ENCODE results near the gene CLTRN.

Gene CLTRN

DNA sequence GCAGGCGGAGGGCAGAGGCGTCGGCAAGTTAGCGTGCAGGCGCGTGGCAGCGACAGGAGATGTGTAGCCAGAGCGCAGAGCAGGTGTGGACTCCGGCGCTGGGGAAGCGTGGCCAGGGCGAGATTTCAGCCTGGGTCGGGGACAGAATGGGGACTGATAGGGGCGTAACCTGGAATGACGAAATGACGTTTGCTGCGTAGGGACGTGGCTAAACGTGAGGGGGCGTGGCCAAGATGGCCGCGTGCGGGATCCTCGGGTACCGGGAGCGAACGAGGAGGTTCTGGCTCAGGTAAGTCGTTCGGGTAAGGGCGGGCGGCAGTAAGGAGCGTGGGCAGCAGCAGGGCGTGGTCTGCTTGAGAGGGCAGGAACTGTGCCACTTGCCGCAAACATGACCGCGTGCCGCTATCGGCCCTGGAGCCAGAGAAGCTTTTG lies 10.9 kb upstream of the CLTRN start (continued):
- TF ChIP-seq ZNF664 (tag by site-specific recombination; IDR thresholded peaks at IDR 0.05) = no peak
- no peak for TF ChIP-seq TSHZ1 (tag by site-specific recombination; IDR thresholded peaks at IDR 0.05; ENCODE audit: borderline replicate concordance)
- TF ChIP-seq HOXD13 (CRISPR knock-in tag; IDR thresholded peaks at IDR 0.05; ENCODE audit: borderline replicate concordance) = no peak
- TF ChIP-seq ZNF16 (tag by site-specific recombination; IDR thresholded peaks at IDR 0.05; ENCODE audit: low read depth) = no peak
- TF ChIP-seq, protein P1, sequence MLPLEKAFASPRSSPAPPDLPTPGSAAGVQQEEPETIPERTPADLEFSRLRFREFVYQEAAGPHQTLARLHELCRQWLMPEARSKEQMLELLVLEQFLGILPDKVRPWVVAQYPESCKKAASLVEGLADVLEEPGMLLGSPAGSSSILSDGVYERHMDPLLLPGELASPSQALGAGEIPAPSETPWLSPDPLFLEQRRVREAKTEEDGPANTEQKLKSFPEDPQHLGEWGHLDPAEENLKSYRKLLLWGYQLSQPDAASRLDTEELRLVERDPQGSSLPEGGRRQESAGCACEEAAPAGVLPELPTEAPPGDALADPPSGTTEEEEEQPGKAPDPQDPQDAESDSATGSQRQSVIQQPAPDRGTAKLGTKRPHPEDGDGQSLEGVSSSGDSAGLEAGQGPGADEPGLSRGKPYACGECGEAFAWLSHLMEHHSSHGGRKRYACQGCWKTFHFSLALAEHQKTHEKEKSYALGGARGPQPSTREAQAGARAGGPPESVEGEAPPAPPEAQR (tag by site-specific recombination; IDR thresholded peaks at IDR 0.05) = no peak
- TF ChIP-seq, protein P2, sequence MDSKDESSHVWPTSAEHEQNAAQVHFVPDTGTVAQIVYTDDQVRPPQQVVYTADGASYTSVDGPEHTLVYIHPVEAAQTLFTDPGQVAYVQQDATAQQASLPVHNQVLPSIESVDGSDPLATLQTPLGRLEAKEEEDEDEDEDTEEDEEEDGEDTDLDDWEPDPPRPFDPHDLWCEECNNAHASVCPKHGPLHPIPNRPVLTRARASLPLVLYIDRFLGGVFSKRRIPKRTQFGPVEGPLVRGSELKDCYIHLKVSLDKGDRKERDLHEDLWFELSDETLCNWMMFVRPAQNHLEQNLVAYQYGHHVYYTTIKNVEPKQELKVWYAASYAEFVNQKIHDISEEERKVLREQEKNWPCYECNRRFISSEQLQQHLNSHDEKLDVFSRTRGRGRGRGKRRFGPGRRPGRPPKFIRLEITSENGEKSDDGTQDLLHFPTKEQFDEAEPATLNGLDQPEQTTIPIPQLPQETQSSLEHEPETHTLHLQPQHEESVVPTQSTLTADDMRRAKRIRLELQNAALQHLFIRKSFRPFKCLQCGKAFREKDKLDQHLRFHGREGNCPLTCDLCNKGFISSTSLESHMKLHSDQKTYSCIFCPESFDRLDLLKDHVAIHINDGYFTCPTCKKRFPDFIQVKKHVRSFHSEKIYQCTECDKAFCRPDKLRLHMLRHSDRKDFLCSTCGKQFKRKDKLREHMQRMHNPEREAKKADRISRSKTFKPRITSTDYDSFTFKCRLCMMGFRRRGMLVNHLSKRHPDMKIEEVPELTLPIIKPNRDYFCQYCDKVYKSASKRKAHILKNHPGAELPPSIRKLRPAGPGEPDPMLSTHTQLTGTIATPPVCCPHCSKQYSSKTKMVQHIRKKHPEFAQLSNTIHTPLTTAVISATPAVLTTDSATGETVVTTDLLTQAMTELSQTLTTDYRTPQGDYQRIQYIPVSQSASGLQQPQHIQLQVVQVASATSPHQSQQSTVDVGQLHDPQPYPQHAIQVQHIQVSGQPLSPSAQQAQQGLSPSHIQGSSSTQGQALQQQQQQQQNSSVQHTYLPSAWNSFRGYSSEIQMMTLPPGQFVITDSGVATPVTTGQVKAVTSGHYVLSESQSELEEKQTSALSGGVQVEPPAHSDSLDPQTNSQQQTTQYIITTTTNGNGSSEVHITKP (tag by site-specific recombination; IDR thresholded peaks at IDR 0.05) = peak; percentile 10; the same call in 1 of the 2 replicates
- TF ChIP-seq, protein P3, sequence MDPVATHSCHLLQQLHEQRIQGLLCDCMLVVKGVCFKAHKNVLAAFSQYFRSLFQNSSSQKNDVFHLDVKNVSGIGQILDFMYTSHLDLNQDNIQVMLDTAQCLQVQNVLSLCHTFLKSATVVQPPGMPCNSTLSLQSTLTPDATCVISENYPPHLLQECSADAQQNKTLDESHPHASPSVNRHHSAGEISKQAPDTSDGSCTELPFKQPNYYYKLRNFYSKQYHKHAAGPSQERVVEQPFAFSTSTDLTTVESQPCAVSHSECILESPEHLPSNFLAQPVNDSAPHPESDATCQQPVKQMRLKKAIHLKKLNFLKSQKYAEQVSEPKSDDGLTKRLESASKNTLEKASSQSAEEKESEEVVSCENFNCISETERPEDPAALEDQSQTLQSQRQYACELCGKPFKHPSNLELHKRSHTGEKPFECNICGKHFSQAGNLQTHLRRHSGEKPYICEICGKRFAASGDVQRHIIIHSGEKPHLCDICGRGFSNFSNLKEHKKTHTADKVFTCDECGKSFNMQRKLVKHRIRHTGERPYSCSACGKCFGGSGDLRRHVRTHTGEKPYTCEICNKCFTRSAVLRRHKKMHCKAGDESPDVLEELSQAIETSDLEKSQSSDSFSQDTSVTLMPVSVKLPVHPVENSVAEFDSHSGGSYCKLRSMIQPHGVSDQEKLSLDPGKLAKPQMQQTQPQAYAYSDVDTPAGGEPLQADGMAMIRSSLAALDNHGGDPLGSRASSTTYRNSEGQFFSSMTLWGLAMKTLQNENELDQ (tag by site-specific recombination; IDR thresholded peaks at IDR 0.05; ENCODE audit: low read depth) = no peak
- no peak for TF ChIP-seq ZNF221 (tag by site-specific recombination; IDR thresholded peaks at IDR 0.05; ENCODE audit: borderline replicate concordance)
- peak; percentile 99 for TF ChIP-seq KLF8 (tag by site-specific recombination; IDR thresholded peaks at IDR 0.05)
- peak; percentile 58 for TF ChIP-seq ZBTB26 (tag by site-specific recombination; optimal IDR thresholded peaks at IDR 0.05)
- TF ChIP-seq ZXDB (tag by site-specific recombination; IDR thresholded peaks at IDR 0.05) = 0 out of 2 replicates have a peak, but pooled peaks have one; percentile 46
- TF ChIP-seq ZNF585B (tag by site-specific recombination; IDR thresholded peaks at IDR 0.05) = no peak
- TF ChIP-seq ZNF394 (tag by site-specific recombination; IDR thresholded peaks at IDR 0.05; ENCODE audit: borderline replicate concordance) = no peak
- no peak for TF ChIP-seq BCL11B (tag by site-specific recombination; IDR thresholded peaks at IDR 0.05; ENCODE audit: low read depth)
- TF ChIP-seq ZNF350 (tag by site-specific recombination; IDR thresholded peaks at IDR 0.05) = no peak
- TF ChIP-seq OSR2 (tag by site-specific recombination; IDR thresholded peaks at IDR 0.05) = no peak
- no peak for TF ChIP-seq ZNF776 (tag by site-specific recombination; IDR thresholded peaks at IDR 0.05; ENCODE audit: borderline replicate concordance)
- no peak for TF ChIP-seq ZNF830 (tag by site-specific recombination; IDR thresholded peaks at IDR 0.05; ENCODE audit: low read depth)
- TF ChIP-seq ZBTB6 (tag by site-specific recombination; IDR thresholded peaks at IDR 0.05) = no peak
- no peak for TF ChIP-seq TRIM28 (IDR thresholded peaks at IDR 0.05; ENCODE audit: borderline replicate concordance, low read length)
- TF ChIP-seq EGR2 (tag by site-specific recombination; IDR thresholded peaks at IDR 0.05; ENCODE audit: low read depth) = peak; percentile 67
- no peak for TF ChIP-seq MEIS1 (CRISPR knock-in tag; IDR thresholded peaks at IDR 0.05; ENCODE audit: borderline replicate concordance)
- TF ChIP-seq, protein P4, sequence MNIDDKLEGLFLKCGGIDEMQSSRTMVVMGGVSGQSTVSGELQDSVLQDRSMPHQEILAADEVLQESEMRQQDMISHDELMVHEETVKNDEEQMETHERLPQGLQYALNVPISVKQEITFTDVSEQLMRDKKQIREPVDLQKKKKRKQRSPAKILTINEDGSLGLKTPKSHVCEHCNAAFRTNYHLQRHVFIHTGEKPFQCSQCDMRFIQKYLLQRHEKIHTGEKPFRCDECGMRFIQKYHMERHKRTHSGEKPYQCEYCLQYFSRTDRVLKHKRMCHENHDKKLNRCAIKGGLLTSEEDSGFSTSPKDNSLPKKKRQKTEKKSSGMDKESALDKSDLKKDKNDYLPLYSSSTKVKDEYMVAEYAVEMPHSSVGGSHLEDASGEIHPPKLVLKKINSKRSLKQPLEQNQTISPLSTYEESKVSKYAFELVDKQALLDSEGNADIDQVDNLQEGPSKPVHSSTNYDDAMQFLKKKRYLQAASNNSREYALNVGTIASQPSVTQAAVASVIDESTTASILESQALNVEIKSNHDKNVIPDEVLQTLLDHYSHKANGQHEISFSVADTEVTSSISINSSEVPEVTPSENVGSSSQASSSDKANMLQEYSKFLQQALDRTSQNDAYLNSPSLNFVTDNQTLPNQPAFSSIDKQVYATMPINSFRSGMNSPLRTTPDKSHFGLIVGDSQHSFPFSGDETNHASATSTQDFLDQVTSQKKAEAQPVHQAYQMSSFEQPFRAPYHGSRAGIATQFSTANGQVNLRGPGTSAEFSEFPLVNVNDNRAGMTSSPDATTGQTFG (tag by site-specific recombination; IDR thresholded peaks at IDR 0.05; ENCODE audit: borderline replicate concordance) = no peak
- no peak for TF ChIP-seq SP7 (tag by site-specific recombination; IDR thresholded peaks at IDR 0.05)
